HFF-Myc (cell line): Measurements from ENCODE around the gene TH.

Experiments used
- DNase-seq: peaks from one replicate; pipeline ENCODE4 v3.0.0-alpha.2; 2011; ENCODE audit warnings: low read depth; ENCODE audit errors: extremely low read depth
- H3K4me3 ChIP-seq: replicated peaks from 2 replicates; pipeline ENCODE4 v1.5.1; 2011; ENCODE audit warnings: low read depth, mild to moderate bottlenecking, control low read depth, low read length
- CTCF ChIP-seq: IDR thresholded peaks from 2 replicates; pipeline ENCODE4 v1.5.1; 2012; ENCODE audit warnings: mild to moderate bottlenecking, low read depth, low read length, control low read depth; ENCODE audit errors: missing control alignments

TH gene

GRCh38 chr11:2202900-2203439 is 31.4 kb upstream of the TH start:
- H3K4me3 ChIP-seq = no peak overlapping the region
- TF ChIP-seq CTCF = no peak
- no peak for DNase-seq

- no peak overlapping the region for H3K4me3 ChIP-seq
- DNase-seq = no peak
- no peak for TF ChIP-seq CTCF
These were observed 30.7 kb upstream of the TH start for GRCh38 chr11:2202071-2202899.

- TF ChIP-seq CTCF = no peak
- DNase-seq = no peak
- H3K4me3 ChIP-seq = no peak overlapping the region
These were observed 29.9 kb upstream of the TH start for GRCh38 chr11:2201542-2201941.

GRCh38 chr11:2200957-2201519 is 29.4 kb upstream of the TH start:
- TF ChIP-seq CTCF = no peak
- no peak for DNase-seq

GRCh38 chr11:2200536-2200935 is 28.9 kb upstream of the TH start:
- no peak for TF ChIP-seq CTCF
- DNase-seq = no peak
- no peak overlapping the region for H3K4me3 ChIP-seq

More at GRCh38 chr11:2200957-2201519, 29.4 kb upstream of the TH start:
- no peak overlapping the region for H3K4me3 ChIP-seq

- H3K4me3 ChIP-seq = no peak overlapping the region
- DNase-seq = no peak
- no peak for TF ChIP-seq CTCF
These were observed 28.1 kb upstream of the TH start for GRCh38 chr11:2199466-2200341.
